Hepatocyte (in vitro differentiated cells): Measurements from ENCODE around the gene IQCM.

Experiments used
- EZH2phosphoT487 ChIP-seq: fragments of 200-600 bp; sonication (generic); IDR thresholded peaks from one replicate; pipeline ENCODE4 v1.6.1; 2018; ENCODE audit warnings: antibody characterized with exemption, mild to moderate bottlenecking, low read depth, moderate library complexity; ENCODE audit not compliant: unreplicated experiment, severe bottlenecking
- TF ChIP-seq, protein P1 (sequence below): fragments of 200-600 bp; sonication (generic); IDR thresholded peaks from 2 replicates; pipeline ENCODE4 v1.5.1; 2016; ENCODE audit warnings: antibody characterized with exemption, mild to moderate bottlenecking; ENCODE audit not compliant: poor library complexity

DNA sequence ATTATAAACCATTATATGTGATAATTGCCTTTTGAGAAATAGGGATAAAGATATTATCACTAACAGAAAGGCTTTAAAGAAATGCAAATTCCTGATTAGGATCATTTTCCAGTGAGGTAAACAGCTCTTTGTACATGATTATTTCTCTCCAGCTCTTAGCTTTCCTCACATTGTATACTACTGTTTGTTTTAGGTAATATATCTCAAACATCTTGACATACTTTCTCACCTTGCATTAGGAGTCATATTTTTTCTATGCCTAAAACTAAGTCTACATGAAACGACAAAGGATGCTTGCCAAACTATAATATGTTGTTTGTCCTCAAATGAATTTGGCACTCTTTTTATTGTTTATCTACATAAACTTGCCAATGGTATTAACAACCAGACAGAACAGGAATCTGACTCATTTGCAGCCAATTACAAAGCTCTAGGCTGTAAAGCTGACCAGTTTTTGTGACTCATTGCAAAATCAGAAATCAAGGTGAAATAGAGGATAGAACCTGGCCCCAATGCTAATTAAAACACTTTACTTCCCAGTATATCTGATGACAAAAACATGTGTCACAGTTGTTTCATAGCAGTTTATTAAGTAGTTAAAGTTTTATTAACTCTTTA lies 107.0 kb downstream of the IQCM start:
- TF ChIP-seq, protein P1, sequence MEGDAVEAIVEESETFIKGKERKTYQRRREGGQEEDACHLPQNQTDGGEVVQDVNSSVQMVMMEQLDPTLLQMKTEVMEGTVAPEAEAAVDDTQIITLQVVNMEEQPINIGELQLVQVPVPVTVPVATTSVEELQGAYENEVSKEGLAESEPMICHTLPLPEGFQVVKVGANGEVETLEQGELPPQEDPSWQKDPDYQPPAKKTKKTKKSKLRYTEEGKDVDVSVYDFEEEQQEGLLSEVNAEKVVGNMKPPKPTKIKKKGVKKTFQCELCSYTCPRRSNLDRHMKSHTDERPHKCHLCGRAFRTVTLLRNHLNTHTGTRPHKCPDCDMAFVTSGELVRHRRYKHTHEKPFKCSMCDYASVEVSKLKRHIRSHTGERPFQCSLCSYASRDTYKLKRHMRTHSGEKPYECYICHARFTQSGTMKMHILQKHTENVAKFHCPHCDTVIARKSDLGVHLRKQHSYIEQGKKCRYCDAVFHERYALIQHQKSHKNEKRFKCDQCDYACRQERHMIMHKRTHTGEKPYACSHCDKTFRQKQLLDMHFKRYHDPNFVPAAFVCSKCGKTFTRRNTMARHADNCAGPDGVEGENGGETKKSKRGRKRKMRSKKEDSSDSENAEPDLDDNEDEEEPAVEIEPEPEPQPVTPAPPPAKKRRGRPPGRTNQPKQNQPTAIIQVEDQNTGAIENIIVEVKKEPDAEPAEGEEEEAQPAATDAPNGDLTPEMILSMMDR, result no peak
- no peak for TF ChIP-seq EZH2phosphoT487
